NOMO-1 (cell line): ENCODE data around the gene CELSR2.
"Not testable (repeated sequence)": the region's sequence is repeated elsewhere in the genome, so short reads cannot be mapped to it uniquely, and the experiment has no call there.

Experiments used
- DNase-seq, 2 experiments: peaks; one replicate each; lab custom pipeline; 2025; ENCODE audit not compliant: unreplicated experiment in 2 of 2; lab: John Stamatoyannopoulos, UW

CELSR2 gene, protein sequence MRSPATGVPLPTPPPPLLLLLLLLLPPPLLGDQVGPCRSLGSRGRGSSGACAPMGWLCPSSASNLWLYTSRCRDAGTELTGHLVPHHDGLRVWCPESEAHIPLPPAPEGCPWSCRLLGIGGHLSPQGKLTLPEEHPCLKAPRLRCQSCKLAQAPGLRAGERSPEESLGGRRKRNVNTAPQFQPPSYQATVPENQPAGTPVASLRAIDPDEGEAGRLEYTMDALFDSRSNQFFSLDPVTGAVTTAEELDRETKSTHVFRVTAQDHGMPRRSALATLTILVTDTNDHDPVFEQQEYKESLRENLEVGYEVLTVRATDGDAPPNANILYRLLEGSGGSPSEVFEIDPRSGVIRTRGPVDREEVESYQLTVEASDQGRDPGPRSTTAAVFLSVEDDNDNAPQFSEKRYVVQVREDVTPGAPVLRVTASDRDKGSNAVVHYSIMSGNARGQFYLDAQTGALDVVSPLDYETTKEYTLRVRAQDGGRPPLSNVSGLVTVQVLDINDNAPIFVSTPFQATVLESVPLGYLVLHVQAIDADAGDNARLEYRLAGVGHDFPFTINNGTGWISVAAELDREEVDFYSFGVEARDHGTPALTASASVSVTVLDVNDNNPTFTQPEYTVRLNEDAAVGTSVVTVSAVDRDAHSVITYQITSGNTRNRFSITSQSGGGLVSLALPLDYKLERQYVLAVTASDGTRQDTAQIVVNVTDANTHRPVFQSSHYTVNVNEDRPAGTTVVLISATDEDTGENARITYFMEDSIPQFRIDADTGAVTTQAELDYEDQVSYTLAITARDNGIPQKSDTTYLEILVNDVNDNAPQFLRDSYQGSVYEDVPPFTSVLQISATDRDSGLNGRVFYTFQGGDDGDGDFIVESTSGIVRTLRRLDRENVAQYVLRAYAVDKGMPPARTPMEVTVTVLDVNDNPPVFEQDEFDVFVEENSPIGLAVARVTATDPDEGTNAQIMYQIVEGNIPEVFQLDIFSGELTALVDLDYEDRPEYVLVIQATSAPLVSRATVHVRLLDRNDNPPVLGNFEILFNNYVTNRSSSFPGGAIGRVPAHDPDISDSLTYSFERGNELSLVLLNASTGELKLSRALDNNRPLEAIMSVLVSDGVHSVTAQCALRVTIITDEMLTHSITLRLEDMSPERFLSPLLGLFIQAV (N-terminal part only)

DNA sequence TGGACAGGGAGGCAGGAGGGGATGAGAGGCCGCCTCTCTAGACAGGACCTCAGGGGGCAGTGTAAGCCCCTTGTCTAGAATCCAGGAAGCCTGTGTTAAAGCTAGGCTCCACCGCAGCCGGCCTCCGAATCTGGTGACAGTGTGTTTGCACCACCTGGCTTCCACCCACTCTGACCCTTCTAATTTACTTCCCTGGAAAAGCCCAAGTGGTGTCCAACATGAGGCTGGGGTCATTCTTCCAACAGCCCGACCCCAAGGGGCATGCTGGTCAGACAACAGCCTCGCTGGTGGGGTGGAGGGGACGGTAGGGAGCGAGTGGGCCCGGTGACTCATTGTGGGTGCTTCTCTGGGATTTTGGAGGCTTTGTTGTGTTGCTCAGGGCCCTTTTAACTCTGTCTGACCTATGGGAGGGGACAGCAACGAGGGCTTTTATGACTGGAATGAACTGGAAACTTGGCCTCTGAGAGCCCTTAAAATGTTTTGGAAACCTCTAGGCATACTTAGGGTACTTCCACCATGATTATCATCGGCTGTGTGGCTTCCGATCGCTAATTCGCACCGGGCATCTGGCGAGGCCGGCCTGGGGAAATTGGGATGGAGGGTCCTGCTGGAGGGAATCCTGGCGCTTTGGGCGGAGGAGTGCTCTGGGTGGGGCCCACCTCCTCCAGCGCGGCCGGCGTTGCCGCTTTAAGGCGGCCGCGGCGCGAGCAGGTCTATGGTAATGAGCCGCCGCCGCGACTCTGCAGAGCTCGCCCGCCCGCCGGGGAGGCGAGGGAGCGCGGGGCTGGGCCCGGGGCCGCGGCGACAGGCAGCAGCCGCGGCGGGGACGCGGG lies at the start of gene CELSR2:
CELSR2 (plus strand) TSS at position 743 of the 833 bp plus-strand sequence. CDS start 541 bp downstream, outside the sequence.
- DNase-seq = peak; percentile 45 to 69

DNA sequence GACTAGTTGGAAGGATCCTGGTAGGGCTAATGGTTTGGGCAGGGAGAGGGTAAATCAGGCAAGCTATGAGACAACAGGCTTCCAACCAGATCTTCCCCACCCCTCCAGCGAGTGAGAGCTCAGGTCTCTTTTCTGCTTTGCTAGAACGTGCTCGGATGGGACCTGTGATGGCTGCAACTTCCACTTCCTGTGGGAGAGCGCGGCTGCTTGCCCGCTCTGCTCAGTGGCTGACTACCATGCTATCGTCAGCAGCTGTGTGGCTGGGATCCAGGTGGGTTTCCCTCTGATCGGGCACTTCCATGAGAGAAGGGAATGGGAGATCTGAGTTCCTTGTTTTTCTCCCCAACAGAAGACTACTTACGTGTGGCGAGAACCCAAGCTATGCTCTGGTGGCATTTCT lies 49.6 kb upstream of the CELSR2 start:
- peak in 1 of 2 experiments; percentile 21 for DNase-seq

DNA sequence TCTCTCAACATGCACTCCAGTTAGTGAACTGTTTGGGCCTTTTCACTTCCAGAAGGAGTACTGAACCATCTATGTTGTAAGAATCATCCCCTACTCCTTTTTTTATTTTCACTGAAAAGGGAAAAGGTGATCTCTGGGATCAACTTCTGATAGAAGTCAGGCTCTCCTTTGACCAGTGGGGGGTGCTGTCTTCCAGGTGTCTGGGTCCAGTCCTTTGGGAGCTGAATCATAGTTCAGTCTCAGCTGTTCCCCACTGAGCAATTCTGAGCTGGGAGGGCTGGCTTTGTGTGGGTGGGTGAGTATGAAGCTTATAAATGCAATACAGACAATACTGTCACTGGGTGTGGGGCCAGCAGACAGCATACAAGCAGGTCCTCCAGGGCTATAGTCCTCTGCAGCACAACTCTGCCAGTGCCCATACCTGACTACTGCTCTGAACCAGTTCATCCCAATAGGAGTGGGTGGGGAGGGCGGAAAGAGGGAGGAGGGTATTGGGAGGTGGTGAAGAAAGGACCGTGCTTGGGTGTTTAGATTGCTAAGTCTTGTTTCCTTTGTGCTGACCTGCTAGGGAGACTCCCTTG lies 48.1 kb upstream of the CELSR2 start:
- peak in 1 of 2 experiments; percentile 26 for DNase-seq

DNA sequence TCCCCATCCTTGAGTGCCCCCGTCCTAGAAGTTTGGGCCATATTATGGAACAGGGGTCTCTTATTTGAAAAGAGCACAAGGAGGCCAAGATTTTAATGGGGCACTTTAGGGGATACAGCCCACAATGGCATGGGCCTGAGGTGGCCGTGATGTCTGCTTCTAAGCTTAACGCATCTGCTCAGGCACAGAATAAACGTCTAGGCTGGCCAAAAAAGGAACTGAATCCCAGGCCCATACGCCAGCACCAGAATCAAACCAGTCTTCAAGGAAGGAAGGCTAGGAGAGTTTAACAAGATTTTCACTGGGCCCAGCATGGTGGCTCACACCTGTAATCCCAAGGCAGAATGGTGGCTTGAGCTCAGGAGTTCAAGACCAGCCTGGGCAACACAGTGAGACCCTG lies 44.9 kb upstream of the CELSR2 start:
- peak; percentile 3 to 13 for DNase-seq

DNA sequence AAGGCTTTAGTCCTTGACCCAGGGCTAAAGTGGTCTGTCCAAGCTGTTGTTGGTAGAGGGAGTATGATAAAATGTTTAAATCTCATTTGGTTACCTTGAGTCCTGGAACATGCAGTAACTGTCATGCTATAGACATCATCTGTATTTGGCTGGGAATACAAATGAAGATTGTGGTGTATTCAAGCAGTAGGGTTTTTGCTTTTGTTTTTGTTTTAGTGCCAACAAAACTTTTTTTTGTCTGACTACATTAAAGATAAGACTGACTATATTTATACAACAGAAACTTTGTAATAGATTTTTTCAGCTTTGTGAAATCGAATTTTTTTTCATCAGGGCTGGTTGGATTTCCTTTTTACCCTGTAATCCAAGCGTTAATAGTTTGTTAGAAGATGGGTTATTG lies 43.0 kb upstream of the CELSR2 start:
- DNase-seq = no peak

DNA sequence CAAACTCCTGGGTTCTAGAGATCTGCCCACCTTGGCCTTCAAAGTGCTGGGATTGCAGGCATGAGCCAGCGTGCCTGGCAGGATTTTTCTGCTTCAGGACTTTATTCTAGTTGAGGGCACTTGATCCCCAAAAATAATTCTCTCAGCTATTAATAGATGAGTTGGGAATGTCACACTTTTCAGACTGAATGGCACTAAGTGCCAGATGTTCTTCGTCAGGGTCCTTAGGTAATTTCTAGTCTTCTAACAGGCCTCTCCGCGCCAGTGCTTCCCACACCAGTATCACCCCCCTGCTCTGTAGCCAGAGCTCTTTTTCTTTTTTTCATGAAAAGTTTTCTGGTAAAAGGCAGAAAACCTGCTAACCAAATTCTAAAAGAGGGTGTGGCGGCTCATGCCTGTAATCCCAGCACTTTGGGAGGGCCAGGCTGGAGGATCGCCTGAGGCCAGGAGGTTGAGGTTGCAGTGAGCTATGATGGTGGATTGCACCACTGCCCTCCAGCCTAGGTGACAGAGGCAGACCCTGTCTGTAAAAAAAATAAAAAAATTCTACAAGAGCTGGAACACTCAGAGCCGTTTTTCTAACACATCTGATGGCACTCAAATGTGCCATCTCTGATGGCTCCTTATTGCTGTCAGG lies 41.8 kb upstream of the CELSR2 start:
- no peak for DNase-seq

DNA sequence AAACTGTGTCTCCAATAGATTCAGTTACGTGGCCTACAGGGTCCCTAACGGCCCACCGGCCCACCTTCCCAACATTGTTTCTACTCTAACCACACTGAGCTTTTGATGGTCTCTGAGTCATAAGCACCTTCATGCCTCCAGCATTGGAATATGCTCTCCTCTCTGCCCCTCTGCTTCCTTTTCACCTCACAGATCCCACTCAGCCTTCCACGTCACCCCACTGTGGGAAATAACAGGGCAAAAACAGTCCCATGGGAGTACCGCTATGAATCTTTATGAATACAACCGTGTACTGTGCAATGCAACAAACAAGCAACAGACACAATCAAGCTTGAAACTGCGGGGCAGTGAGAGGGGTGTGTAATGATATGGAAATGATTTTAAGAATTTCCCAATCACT lies 40.9 kb upstream of the CELSR2 start:
- DNase-seq = no peak

DNA sequence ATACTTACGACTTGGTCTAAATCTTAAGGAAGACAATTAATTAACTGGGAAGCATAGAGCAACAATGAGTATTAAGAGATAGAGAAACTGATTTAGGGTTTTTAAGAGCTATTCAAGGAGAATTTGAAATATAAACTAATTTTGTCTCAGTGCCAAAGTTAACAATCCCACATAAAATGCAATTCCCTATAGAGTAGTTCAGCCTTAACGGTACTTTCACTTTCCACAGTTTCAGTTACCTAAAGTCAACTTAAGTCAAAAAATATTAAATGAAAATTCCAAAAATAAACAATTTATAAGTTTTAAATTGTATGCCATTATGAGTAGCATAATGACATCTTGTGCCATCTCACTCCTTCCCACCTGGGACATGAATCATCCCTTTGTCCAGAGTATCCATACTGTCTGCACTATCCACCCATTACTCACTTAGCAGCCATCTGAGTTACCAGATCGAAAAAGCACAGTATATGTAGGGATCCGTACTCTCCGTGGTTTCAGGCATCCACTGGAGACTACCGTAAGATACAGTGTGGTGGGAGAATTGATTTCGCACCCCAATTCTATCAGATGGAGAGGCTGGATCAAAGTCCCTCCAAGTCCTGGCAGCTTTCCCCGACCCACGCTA lies 40.4 kb upstream of the CELSR2 start:
- DNase-seq = no peak

DNA sequence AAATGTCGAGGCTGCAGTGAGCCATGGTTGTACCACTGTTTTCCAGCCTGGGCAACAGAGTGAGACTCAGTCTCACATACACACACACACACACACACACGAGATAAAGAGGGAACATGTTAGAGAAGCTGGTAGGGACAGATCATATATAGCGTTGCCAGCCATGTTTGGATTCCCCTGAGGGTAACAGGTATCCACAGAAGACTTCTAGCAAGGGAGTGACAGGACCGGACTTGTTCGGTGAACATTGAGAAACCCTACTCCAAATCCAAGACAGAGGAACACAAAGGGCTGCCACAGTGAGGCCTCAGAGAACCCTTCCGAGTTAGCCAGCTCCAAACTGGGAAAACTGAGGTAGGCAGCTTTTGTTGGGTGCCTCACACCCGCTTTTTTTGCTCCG lies 39.3 kb upstream of the CELSR2 start:
- no peak for DNase-seq

DNA sequence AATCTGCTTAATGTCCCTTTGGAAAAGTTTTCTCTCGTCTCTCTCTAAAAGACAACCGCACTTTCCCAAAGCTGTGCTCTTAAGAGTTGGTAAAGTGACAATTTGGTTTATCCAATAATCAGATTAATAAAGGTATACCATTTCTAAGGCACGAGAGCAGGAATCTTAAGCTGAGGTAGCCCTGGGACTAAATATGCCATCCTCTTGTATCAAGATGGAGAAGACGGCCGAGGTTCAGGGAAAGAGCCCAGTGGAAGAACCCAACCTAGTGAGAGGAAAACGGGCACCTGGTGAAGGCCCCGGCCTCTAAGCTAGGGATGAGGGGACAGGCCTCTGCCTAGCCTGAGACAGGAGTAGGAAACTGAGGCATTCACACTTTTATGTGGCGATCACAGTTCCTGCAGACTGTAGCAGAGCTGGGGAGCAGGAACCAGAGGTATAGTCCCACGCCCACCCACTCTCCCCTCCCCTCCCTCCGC lies 36.0 kb upstream of the CELSR2 start:
- no peak for DNase-seq

DNA sequence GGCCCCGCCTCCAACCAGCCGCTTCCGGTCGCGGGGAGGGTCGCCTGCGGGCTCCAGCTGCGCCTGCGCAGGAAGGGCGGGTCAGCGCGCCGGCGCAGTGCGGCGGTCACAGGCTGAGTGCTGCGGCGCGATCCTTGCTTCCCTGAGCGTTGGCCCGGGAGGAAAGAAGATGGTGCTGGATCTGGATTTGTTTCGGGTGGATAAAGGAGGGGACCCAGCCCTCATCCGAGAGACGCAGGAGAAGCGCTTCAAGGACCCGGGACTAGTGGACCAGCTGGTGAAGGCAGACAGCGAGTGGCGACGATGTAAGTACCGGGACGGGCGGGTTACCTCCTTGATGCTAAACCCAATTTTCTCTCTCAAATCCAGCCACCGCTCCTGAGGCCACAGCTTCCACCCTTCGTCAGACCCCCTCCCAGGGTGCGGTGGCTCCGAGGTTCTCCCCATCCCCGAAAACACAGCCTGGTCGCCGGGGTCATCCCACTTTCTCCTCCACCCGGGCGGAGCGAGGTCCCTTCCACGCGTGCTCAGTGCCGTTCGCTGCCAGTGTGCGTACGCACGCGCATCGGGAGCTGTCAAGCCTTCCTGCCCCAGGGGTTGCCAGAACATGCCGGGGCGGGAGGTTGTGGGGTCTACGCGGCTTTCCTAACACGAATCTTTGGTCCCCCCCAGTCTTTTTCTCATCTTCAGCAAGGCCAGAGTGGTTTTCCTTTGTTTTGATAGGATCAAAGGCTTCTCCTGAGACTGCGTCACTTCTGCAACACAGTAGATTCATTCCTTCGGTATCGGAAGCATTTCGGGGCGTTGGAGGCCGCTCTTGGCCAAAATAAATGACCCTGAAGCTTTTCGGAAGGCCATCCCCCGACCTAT lies 35.3 kb upstream of the CELSR2 start, which contains the start of gene SARS1:
SARS1 (plus strand) TSS at position 95 of the 870 bp plus-strand sequence; CDS start at position 170, 75 bp downstream.
- DNase-seq = peak; percentile 68 to 78

DNA sequence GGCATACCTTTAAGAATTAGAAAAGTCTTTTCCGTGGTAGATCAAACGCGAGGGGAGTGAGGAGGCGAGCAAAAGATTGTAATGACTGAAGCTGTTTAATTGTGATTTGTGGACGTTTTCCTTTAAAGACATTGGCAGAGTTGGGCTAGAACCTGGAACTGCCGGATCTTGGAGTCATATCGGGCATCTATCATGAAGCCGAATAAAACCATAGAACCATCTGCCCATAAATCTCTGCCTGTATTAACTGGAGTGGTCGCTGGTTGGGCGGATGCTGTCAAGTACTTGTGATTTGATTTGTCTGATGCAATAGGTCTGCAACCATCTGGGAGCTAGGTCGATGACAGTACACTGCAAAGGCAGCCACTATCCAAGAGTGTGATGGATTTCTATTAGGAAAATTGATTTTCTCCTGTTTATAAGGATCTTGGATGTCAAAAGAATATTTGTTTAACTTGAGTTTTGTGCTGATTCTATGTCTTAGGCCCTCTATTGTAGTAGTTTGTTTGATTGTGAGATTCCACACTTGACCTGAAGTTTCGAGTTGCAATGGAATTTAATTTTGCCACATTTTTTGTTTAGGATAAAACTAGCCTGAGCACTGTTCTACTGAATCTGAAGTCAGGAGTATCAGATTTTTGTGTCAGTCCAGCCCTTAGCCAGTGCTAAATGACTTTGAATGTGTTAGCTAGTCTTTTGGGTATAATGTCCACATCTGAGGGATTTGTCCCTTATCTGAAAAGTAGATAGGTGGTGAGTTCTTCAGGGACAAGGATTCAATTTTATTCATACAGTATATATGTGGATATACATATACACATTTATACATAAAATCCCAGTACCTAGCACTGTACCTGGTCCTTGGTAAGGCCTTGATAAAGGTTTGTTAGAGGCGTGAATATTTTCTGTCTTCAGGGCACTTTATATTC lies 34.4 kb upstream of the CELSR2 start:
- peak in 1 of 2 experiments; percentile 22 for DNase-seq

DNA sequence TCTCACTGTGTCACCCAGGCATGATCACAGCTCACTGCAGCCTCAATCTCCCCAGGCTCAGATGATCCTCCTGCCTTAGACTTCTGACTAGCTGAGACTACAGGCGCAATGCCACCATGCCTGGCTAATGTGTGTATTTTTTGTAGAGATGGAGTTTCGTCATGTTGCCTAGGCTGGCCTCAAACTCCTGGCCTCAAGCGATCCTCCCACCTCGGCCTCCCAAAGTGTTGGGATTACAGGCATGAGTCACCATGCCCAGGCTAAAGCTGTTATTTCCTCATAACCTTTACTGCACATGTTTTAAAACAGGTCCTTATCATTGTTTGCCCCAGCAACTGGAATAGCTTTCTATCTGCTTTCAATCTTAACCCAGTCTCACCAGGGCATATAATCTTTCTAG lies 32.7 kb upstream of the CELSR2 start:
- no peak for DNase-seq

DNA sequence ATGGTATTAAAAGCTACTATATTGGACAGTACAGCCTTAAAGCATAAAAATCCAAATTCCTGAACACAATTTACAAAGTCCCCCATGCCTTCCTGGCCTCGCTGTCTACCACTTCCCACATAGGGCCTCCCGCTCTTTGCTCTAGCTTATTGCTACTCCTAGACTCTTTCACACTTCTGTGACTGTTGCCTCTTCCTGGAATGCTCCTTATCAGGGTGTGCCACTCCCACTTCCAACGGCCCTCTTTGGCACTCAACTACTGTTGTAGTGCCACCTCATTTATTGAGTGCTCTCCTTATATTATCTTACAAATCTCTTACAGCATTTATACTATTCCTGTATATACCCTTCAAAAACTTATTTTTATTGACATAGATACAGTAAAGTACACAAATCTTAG lies 30.8 kb upstream of the CELSR2 start:
- DNase-seq = no peak

DNA sequence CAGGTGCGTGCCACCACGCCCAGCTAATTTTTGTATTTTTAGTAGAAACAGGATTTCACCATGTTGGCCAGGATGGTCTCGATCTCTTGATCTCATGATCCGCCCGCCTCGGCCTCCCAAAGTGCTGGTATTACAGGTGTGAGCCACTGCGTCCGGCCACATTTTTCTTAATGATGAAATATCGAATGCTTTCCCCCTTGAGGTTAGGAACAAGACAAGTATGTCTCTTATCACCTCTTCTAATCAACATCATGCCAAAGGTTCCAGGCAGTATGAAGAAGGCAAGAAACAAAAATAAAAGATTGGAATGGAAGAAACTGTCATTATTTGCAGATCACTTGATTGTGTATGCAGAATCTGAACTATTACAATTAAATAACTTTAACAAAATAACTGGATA lies 28.1 kb upstream of the CELSR2 start:
- not testable (repeated sequence) for DNase-seq

DNA sequence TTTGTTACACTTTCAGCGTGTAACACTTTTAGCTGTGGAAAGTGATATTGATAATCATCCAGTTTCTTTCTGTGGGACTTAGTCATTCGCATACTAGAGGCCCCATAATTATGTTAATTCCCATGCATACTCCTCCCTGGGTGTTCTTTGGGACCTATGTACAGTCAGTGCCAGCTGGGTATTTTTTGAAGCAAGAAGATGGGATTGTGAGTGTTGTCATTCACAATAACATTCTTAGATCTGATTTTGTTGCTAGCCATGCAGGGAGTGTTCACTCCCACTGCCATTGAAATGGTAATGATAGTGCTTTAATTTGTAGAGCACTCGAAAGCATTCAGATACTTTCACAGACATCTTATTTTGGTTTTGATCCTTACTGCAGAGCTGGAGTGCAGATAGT lies 24.0 kb upstream of the CELSR2 start:
- DNase-seq = no peak
